Stimulated activated CD4-positive, alpha-beta T cell treated with anti-CD3 and anti-CD28 coated beads, Interleukin-1b, Interleukin-23, amount 100 ng/mL, for 1 hour (primary cell): ENCODE results near the gene MYO1D.
"Not testable (repeated sequence)": the region's sequence is repeated elsewhere in the genome, so short reads cannot be mapped to it uniquely, and the experiment has no call there.

Source experiments
- DNase-seq, 2 donors: peaks; one replicate each; pipeline ENCODE4 v3.0.0-alpha.2; 2020; ENCODE audit warnings: low read depth in 2 of 2

MYO1D gene

DNA sequence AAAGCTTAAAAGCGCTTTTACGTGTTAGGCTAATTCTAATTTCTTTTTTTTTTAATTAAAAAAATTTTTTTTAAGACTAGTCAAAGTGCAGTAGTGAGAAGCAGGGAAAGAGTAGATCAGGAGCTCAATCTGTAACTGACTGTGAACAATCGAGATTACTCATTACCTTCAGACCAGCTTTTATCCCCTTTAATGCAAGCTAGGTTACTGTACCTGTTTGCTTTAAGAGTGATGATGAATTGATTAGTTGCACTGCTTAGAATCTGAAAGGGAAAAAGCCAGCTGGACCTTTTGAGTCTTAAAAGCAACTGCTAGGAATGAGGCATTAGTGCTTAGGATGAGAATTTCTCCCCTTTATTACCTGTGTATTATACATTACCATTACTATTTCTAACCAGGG is 413.6 kb downstream of the MYO1D start:
- no peak for DNase-seq

DNA sequence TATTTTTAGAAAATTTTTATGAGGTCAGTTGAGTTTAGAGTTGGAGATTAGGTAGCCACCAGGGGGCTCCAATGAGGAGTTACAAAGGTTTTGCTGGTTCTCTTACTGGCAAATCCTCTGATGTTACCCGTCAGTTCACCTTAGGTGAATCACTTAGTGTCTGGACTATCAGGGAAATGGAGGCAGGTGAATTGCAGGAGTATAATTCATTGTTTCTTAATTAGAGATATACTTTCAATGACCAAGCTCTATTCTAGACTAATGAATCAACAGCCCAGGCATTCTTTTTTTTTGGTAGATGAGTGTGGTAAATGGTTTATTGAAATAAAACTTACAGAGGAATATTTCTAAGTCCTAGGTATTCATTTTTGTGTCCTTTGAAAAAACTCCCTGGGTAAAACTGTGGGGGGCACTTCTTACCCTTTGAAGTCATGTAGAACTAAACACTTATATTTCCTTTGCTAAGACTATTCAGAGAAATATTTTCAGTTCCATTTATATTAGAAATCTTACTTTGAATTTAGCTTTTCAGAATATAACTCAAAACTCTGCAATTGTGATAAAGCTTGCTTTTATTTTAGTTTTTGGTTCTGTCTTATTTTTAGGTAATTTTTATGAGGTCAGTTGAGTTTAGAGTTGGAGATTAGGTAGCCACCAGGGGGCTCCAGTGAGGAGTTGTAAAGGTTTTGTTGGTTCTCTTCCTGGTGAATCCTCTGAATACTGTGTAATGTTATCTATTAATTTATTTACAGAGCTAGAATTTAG is 414.9 kb downstream of the MYO1D start:
- peak; percentile 11 to 54 for DNase-seq

DNA sequence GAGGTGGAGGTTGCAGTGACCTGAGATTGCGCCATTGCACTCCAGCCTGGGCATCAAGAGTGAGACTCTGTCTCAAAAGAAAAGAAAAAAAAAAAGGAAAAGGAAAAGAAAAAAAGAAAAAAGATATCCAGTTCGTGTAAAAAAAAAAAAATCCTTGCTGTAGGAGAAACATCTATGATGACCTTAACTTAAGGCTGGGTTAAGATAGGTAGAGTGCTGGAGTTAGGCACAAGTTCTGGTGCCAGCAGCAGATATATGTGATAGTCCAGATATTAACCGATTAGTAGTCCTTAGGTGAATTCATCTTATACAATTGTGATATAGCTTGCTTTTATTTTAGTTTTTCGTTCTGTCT is 415.4 kb downstream of the MYO1D start:
- DNase-seq = no peak

GRCh38 chr17:32460054-32460453 is 416.9 kb downstream of the MYO1D start:
- no peak for DNase-seq

DNA sequence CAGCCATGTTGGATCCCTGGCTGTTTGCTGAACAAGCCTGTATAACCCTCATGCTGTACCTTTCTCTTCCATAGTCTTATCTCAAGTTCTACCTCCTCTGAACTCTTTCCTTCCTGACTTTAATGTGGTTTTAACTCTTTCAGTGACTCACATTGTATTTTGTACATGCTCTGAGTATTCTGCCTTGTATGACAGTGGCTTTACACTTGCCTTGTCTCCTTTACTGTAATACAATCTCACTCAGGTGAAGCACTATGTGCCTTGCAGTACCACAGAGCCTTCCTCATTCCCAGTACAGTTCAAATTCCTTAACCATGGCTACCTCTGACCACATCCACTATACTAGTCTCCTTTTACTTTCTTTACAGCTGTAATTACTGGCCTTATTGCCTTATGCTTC is 418.6 kb downstream of the MYO1D start:
- DNase-seq = no peak

GRCh38 chr17:32453370-32453769 is 423.6 kb downstream of the MYO1D start:
- DNase-seq = no peak

GRCh38 chr17:32452281-32452680 is 424.6 kb downstream of the MYO1D start:
- no peak for DNase-seq

DNA sequence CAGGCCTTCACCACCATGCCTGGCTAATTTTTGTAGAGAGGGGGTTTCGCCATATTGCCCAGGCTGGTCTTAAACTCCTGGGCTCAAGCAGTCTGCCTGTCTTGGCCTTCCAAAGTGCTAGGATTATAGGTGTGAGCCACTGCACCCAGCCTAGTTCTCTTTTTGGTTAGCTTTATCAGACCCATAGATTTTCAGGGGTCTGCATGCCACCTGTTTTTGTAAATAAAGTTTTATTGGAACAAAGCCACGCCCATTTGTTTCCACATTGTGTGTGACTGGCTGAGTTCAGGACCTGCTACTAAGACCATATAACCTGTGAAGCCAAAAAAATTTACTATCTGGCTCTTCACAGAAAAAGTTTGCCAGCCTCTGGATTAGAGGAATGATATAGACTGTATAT is 425.0 kb downstream of the MYO1D start:
- DNase-seq = no peak

- DNase-seq = not testable (repeated sequence)
These were observed 426.5 kb downstream of the MYO1D start for GRCh38 chr17:32450379-32450778.

- no peak for DNase-seq
These were observed 427.0 kb downstream of the MYO1D start for GRCh38 chr17:32449963-32450362.

DNA sequence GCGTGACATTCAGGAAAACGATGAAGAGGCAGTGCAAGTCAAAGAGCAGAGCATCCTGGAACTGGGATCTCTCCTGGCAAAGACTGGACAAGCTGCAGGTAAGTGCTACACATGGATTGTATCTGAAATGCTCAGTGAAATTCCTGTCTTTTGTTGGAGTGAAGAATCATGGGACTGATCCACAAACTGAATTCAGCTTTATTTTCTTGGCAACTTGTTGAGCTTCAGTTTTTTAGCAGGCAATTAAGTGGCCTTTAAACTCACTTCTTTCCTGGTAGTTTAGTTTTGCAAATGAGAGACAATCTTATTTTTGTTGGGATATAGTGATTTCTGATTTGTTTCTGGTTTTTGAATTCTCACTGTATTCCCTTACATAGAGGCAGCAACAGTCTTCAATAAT is 430.0 kb downstream of the MYO1D start:
- DNase-seq = no peak

DNA sequence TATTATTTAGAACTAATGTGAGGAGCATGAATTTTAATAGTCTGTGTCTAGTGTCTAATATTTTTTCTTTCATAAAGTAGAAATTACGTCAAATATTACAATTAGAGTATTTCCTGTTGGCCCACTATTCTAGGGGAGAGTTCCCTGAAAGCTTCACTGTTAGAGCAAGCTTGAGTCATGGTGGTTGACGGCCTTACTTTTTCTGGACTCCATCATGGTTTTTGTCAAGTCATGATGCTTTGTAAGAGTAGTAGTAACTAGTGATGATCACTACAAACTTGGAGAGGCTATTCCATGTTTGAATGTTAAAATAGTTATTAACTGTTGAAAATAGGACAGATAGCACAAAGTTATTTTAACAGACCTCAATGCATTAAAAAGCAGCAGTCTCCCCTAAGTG is 431.0 kb downstream of the MYO1D start:
- DNase-seq = no peak

DNA sequence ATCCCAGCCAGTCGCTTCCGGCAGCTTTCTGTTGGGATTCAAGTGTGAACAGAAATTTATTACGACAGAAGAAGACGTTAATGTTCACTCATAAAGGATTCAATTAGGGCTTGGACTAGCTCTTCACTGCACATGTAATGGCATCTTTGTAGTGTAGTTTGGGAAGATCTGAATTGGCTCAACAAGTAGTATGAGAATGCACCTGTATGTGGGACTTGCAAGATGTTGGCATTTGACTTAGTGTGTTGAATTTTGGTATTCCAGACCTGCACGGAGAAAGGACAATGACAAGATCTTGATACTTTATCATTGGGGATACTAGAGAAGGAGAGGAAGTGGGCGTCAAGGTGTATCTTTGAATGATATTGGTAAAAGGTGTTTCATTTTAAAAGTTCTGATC is 431.4 kb downstream of the MYO1D start:
- DNase-seq = no peak

DNA sequence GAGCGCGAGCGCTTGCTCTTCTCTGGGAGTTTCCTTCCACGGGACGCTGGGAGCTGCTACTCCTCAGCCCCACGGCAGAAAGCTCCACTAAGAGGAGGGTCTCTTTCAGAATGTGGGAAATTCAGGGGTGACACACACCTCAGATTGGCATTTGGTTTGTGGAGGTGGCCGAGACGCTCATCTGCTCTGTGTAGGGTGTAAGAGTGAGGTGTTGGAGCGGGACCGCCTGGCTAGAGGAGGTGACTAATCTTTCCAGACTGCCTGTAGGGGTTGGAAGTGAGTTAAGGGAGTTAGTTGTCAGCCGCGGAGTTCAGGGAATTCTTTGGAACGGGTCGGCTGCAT is 431.9 kb downstream of the MYO1D start:
- no peak for DNase-seq

DNA sequence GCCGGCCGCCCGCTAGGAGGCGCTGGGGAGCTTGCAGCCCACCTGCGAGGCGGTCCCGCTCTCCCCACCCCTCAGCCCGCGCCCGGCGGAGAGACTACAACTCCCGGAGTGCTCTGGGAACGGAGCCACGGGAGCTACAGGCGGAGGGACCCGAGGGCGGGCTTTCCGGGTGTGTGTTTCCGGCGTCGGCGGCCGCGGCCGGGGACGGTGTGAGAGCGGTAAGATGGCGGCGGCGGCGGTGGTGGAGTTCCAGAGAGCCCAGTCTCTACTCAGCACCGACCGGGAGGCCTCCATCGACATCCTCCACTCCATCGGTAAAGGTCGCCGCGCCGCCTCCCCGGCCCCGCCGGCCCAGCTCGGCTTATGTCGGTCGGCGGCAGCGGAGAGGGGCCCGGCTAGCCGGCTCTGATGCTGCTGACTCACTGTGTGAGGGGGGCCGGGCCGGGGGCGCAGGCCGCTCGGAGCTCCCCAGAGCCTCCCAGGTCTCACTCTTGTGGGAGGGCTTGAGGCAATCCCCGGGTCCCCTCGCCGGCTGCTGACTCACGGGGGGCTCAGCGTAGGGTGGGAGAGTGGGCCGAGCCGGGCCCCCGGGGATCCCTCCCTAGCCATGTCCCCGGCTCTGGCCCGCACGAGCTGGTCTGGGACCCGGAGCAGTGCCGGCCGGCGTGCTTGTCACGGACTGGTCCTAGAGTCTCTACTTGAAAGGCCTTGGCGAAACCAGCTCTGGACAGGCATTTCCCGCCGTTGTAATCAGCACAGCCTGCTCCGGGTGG is 432.4 kb downstream of the MYO1D start, which contains the start of gene PSMD11:
PSMD11 (plus strand) TSS at position 210 of the 773 bp plus-strand sequence; CDS start at position 224, 14 bp downstream.
- DNase-seq = peak; percentile 96 to 97

GRCh38 chr17:32443827-32444300 is 433.1 kb downstream of the MYO1D start:
- no peak for DNase-seq
